ENCODE results near the gene C21orf91. TPM values are rescaled to one million over a fixed set of nuclear protein-coding genes. Genes with fewer than 3 reads are reported as not detected.

C21orf91 gene
- total RNA-seq, 1 experiment from 2014 or later: 49.2 TPM

- Histone ChIP-seq H3K27ac (ENCODE audit: insufficient read length, low read depth, low read length) (no peak overlapping the region), H3K14ac (ENCODE audit: insufficient read depth, low read length) (no peak overlapping the region), H3K4ac (ENCODE audit: low read depth, low read length) (no peak overlapping the region), H4K91ac (ENCODE audit: insufficient read length, low read depth, low read length) (no peak overlapping the region), H3K56ac (ENCODE audit: insufficient read length, low read depth, low read length) (no peak overlapping the region), H2BK15ac (ENCODE audit: low read depth, low read length) (no peak overlapping the region), H4K8ac (replicated peaks; ENCODE audit: insufficient read length, low read depth, low read length) (no peak overlapping the region), H2BK5ac (ENCODE audit: insufficient read length, low read length) (no peak overlapping the region), H4K20me1 (ENCODE audit: control insufficient read depth, insufficient read depth, insufficient read length) (no peaks in the 10 kb centered on the region), H2BK120ac (ENCODE audit: low read depth, low read length, poor library complexity, severe bottlenecking) (no peak overlapping the region), H2BK12ac (ENCODE audit: insufficient read length, low read depth, low read length) (no peak overlapping the region), H2BK20ac (ENCODE audit: low read depth, low read length, poor library complexity, severe bottlenecking) (no peak overlapping the region), H3K4me2 (ENCODE audit: insufficient read depth, insufficient read length, low read length) (no peak overlapping the region), H3K23ac (ENCODE audit: insufficient read length, low read depth, low read length) (no peak overlapping the region), H3K79me1 (ENCODE audit: insufficient read depth, low read depth, low read length, poor library complexity, severe bottlenecking) (no peaks in the 10 kb centered on the region), H4K5ac (ENCODE audit: insufficient read length, low read depth, low read length) (no peak overlapping the region), H2AK5ac (ENCODE audit: insufficient read length, low read length) (no peak overlapping the region), H3K9me3 (ENCODE audit: control insufficient read depth, low read depth, low read length) (no peaks in the 10 kb centered on the region), H3K9ac (ENCODE audit: extremely low read depth, insufficient read length, low read length) (no peak overlapping the region), H3K4me1 (ENCODE audit: insufficient read depth, low read length) (no peaks in the 10 kb centered on the region), H3T11ph (ENCODE audit: low read length) (no peak overlapping the region), H3K27me3 (ENCODE audit: insufficient read depth, low read length) (no peaks in the 10 kb centered on the region), H3K23me2 (ENCODE audit: insufficient read length, low read depth, low read length, poor library complexity, severe bottlenecking) (no peaks in the 10 kb centered on the region), H3K18ac (ENCODE audit: insufficient read length, low read depth, low read length) (no peak overlapping the region), H3K79me2 (ENCODE audit: insufficient read depth, low read length) (no peaks in the 10 kb centered on the region), H2AFZ (ENCODE audit: low read length) (no peak overlapping the region)
- WGBS (ENCODE audit: extremely low coverage, insufficient read length, low lambda C conversion rate): no CpG with 5 or more reads among the region's 9 CpGs
- Mint-ChIP-seq H3K4me1 (peaks cover 9 to 13% of the 10 kb centered on the region in 2 experiments), H3K27ac (no peak overlapping the region), H3K9me3 (peaks cover 0 to 2% of the 10 kb centered on the region in 2 experiments; a peak in 1 of 5 replicates), H3K4me3 (no peak overlapping the region), H3K36me3 (ENCODE audit: insufficient read depth in 1 of 3, low read depth in 3 of 3) (no peaks in the 10 kb centered on the region), H3K27me3 (ENCODE audit: low read depth) (no peaks in the 10 kb centered on the region)
- no peak for TF ChIP-seq CTCF (conservative IDR thresholded peaks at IDR 0.05)
- DNase-seq: no peak
These were observed 55.7 kb downstream of the C21orf91 start for GRCh38 chr21:17763288-17764037.

Measured in H9 (cell line).